K562 (cell line): ENCODE measurements around the gene VDAC1. TPM values are rescaled to one million over a fixed set of nuclear protein-coding genes. Genes with fewer than 3 reads are reported as not detected.

Experiments
- BACH1 ChIP-seq: fragments of 200-800 bp; sonication (Bioruptor generic); IDR thresholded peaks from 2 replicates; pipeline ENCODE4 v1.6.1; 2016; ENCODE audit warnings: missing genetic modification characterization, missing compliant biosample characterization
- ERF ChIP-seq: fragments of 450-650 bp; formaldehyde crosslinking; IDR thresholded peaks from 2 replicates; pipeline ENCODE4 v1.4.0; 2020; ENCODE audit warnings: mild to moderate bottlenecking, mixed read lengths
- HINFP ChIP-seq: fragments of 450-650 bp; conservative IDR thresholded peaks from 2 replicates; pipeline ENCODE4 v1.6.1; 2016; ENCODE audit warnings: missing genetic modification characterization, low read depth, mild to moderate bottlenecking, control low read depth, missing compliant biosample characterization
- HIVEP1 ChIP-seq: fragments of 250-450 bp; sonication (Bioruptor Pico); IDR thresholded peaks from 2 replicates; pipeline ENCODE4 v1.4.0; 2020; ENCODE audit warnings: mild to moderate bottlenecking
- JUND ChIP-seq, 2 experiments: IDR thresholded peaks; 2 replicates in 1 of 2; 3 replicates in 1 of 2; pipeline ENCODE4 v1.6.1; 2011; ENCODE audit warnings: borderline replicate concordance in 2 of 2, low read depth in 2 of 2, low read length in 2 of 2, improper control_type of control experiment in 1 of 2, missing biosample characterization in 1 of 2, missing genetic modification characterization in 1 of 2, missing genetic modification reagents in 1 of 2
- PML ChIP-seq: IDR thresholded peaks from 2 replicates; pipeline ENCODE4 v1.6.1; 2012; ENCODE audit warnings: low read length, inconsistent platforms
- SP2 ChIP-seq: IDR thresholded peaks from 2 replicates; pipeline ENCODE4 v1.6.1; 2011; ENCODE audit warnings: mild to moderate bottlenecking, low read depth, low read length, moderate library complexity; ENCODE audit not compliant: poor library complexity, severe bottlenecking; ENCODE audit errors: extremely low read depth
- TFAP4 ChIP-seq: sonication (generic); formaldehyde crosslinking; IDR thresholded peaks from 2 replicates; pipeline ENCODE4 v1.8.0; 2022; ENCODE audit warnings: missing genetic modification reagents, mild to moderate bottlenecking, moderate library complexity, borderline replicate concordance
- TSC22D4 ChIP-seq: fragments of 450-650 bp; IDR thresholded peaks from 2 replicates; pipeline ENCODE4 v1.6.1; 2016; ENCODE audit warnings: missing genetic modification characterization, missing biosample characterization, control low read depth
- ZNF134 ChIP-seq: fragments of 250-450 bp; sonication (Bioruptor Pico); conservative IDR thresholded peaks from 2 replicates; pipeline ENCODE4 v1.4.0; 2020
- ZNF143 ChIP-seq: sonication (generic); formaldehyde crosslinking; IDR thresholded peaks from 2 replicates; pipeline ENCODE4 v1.9.0; 2022; ENCODE audit warnings: mild to moderate bottlenecking, missing genetic modification reagents
- ZNF175 ChIP-seq: fragments of 200-800 bp; sonication (Bioruptor generic); IDR thresholded peaks from 2 replicates; pipeline ENCODE4 v1.6.1; 2016; ENCODE audit warnings: low read depth, mild to moderate bottlenecking, missing genetic modification characterization, missing compliant biosample characterization
- ZNF263 ChIP-seq: sonication (generic); formaldehyde crosslinking; IDR thresholded peaks from 2 replicates; pipeline ENCODE4 v1.8.0; 2022; ENCODE audit warnings: mild to moderate bottlenecking, missing genetic modification reagents, borderline replicate concordance
- ZNF3 ChIP-seq: fragments of 250-450 bp; sonication (Bioruptor Pico); IDR thresholded peaks from 2 replicates; pipeline ENCODE4 v1.5.0; 2021; ENCODE audit warnings: mild to moderate bottlenecking, moderate library complexity
- ZNF347 ChIP-seq: fragments of 450-650 bp; formaldehyde crosslinking; IDR thresholded peaks from 2 replicates; pipeline ENCODE4 v1.4.0; 2020; ENCODE audit warnings: low read depth, mild to moderate bottlenecking, moderate library complexity
- polyA plus RNA-seq, 8 experiments: library from polyadenylated mRNA; depleted of rRNA in 4 of 8; stranded (reverse) in 5 of 8; unstranded in 3 of 8; fragments of >200 nt; fragmentation: Nextera tagmentation in 2 of 8; fragmentation: Illumina TruSeq in 1 of 8; extraction: Ambion mirVana in 2 of 8; extraction: Trizol in 1 of 8; gene quantifications; 2 replicates each; pipeline versions ENCODE4 v1.2.1 to v1.2.3, GENCODE V29; 2011 to 2014; ENCODE audit warnings: inconsistent platforms in 1 of 8, missing spikeins in 1 of 8
- total RNA-seq, 7 experiments: library from RNA; depleted of rRNA in 6 of 7; stranded (reverse); fragments of >200 nt in 6 of 7; fragmentation: Illumina TruSeq in 2 of 7; extraction: Trizol in 2 of 7; gene quantifications; 2 replicates each; pipeline versions ENCODE4 v1.2.1 to v1.2.3, GENCODE V29; 2011 to 2021; ENCODE audit warnings: low replicate concordance in 1 of 7
- TF ChIP-seq, protein P1 (sequence below): sonication (generic); formaldehyde crosslinking; IDR thresholded peaks from 2 replicates; pipeline ENCODE4 v1.8.1; 2022; ENCODE audit warnings: missing genetic modification reagents
- TF ChIP-seq, protein P2 (sequence below), 2 experiments: fragments of 200-800 bp in 1 of 2; sonication (Bioruptor generic) in 1 of 2; sonication (generic) in 1 of 2; formaldehyde crosslinking in 1 of 2; IDR thresholded peaks in 1 of 2; conservative IDR thresholded peaks in 1 of 2; 2 replicates each; pipeline versions ENCODE4 v1.5.0 to v1.6.1; 2016 to 2020; ENCODE audit warnings: missing compliant biosample characterization in 1 of 2, missing genetic modification characterization in 1 of 2, missing genetic modification reagents in 1 of 2
- TF ChIP-seq, protein P3 (sequence below): fragments of 250-450 bp; sonication (Bioruptor Pico); IDR thresholded peaks from 2 replicates; pipeline ENCODE4 v1.8.0; 2021; ENCODE audit warnings: moderate library complexity, mild to moderate bottlenecking, inconsistent platforms

The VDAC1 gene
- total and polyA plus RNA-seq, 9 of the 15 experiments (the other 6 are each of a cell fraction or from before 2014, with no cell fraction given): 168 to 366 (median 293) TPM

DNA sequence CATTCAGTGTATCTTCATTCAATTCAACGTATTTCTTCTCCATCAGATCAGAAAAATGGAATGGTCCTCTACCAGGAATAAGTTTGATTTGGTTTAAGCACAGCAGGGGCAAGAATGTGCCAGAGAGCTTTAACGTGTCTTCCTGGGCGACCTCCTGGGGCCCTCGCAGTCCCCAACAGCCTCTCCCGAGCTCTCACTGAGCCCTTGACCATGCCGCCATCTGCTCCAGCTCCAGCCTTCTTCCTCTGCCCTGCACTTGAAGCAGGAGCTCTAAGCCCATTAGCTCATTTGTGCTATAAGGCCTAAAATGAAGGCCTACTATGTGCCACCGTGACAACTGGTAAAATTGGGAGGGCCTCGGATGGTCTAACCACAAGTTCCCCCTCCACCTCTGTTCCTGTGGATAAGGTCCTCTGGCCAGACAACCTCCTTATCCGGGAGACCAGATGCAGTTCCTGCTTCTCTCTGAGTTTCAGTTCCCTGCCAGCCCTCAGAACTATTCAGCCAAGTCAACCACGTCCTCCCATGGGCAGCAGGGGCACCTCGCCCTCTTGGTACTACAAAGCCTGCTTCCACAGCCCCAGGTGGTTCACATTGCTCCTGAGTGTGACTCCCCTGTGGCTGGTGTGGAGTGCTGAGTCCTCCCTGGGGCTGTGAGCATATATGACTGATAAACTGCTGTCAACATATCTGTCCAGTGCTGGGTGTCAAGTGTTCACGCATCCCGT lies 72.2 kb downstream of the VDAC1 start (continued):
- TF ChIP-seq, protein P1, sequence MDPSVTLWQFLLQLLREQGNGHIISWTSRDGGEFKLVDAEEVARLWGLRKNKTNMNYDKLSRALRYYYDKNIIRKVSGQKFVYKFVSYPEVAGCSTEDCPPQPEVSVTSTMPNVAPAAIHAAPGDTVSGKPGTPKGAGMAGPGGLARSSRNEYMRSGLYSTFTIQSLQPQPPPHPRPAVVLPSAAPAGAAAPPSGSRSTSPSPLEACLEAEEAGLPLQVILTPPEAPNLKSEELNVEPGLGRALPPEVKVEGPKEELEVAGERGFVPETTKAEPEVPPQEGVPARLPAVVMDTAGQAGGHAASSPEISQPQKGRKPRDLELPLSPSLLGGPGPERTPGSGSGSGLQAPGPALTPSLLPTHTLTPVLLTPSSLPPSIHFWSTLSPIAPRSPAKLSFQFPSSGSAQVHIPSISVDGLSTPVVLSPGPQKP: no peak
- TF ChIP-seq TSC22D4 (no peak), HINFP (tag) (no peak), ZNF175 (0 out of 2 replicates have a peak, but pooled peaks have one; percentile 30), PML (peak; percentile 96), ZNF263 (peak; percentile 88), ZNF3 (CRISPR knock-in tag) (no peak), BACH1 (no peak), ZNF143 (no peak), JUND (IDR thresholded peaks at IDR 0.05; ENCODE audit: borderline replicate concordance, low read depth, low read length) (peak; percentile 50; the same call in 1 of the 2 replicates), JUND (tag; IDR thresholded peaks at IDR 0.05; ENCODE audit: borderline replicate concordance, low read depth, low read length) (peak; percentile 59; the same call in 1 of the 3 replicates), HIVEP1 (CRISPR knock-in tag) (peak; percentile 72), ZNF134 (CRISPR knock-in tag) (no peak), ZNF347 (CRISPR knock-in tag) (no peak), ERF (CRISPR knock-in tag) (no peak; the same call in 1 of the 2 replicates), SP2 (no peak), TFAP4 (peak; percentile 80; the same call in 1 of the 2 replicates)
- TF ChIP-seq, protein P2, sequence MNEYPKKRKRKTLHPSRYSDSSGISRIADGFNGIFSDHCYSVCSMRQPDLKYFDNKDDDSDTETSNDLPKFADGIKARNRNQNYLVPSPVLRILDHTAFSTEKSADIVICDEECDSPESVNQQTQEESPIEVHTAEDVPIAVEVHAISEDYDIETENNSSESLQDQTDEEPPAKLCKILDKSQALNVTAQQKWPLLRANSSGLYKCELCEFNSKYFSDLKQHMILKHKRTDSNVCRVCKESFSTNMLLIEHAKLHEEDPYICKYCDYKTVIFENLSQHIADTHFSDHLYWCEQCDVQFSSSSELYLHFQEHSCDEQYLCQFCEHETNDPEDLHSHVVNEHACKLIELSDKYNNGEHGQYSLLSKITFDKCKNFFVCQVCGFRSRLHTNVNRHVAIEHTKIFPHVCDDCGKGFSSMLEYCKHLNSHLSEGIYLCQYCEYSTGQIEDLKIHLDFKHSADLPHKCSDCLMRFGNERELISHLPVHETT (CRISPR knock-in tag; conservative IDR thresholded peaks at IDR 0.05 in 1 of 2, IDR thresholded peaks at IDR 0.05 in 1 of 2): peak in 1 of 2 experiments; percentile 80; a peak in 2 of 4 replicates
- TF ChIP-seq, protein P3, sequence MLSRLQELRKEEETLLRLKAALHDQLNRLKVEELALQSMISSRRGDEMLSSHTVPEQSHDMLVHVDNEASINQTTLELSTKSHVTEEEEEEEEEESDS (CRISPR knock-in tag): no peak
